K562 (cell line): ENCODE measurements around the gene CNOT4. TPM values are rescaled to one million over a fixed set of nuclear protein-coding genes. Genes with fewer than 3 reads are reported as not detected.
A peak's percentile ranks its signal among the peaks of the same experiment; 100 is the strongest.

Experiments
- ATAC-seq: fragments of 200-7000 bp; cut with Tn5 transposase; 3 replicates; pipeline ENCODE4 v1.9.1; 2020; ENCODE audit warnings: moderate library complexity
- BruUV-seq: library from RNA; stranded (reverse); fragments of 400-500 nt; replicated peaks from 2 replicates; lab custom pipeline; 2021; lab: Mats Ljungman, UMichigan
- CTCF ChIA-PET: fragments of 300-600 bp; formaldehyde crosslinking; extraction: SDS; loops from one replicate; lab custom pipeline; 2021; ENCODE audit warnings: low intra/inter-chr PET ratio; lab: Yijun Ruan, JAX
- POLR2A ChIA-PET: fragments of 300-600, 350-650 bp; sonication (Branson Sonifier 250); formaldehyde crosslinking; extraction: SDS; loops from one replicate; lab custom pipeline; 2021; ENCODE audit warnings: antibody characterized with exemption, inconsistent platforms; lab: Yijun Ruan, JAX
- DNase-seq, 4 experiments: peaks; one replicate each; pipeline versions ENCODE4 v3.0.0 to v3.0.0-alpha.2; 2011 to 2018; ENCODE audit warnings: low spot score in 3 of 4, mixed read lengths in 3 of 4; ENCODE audit errors: extremely low read depth in 1 of 4
- FAIRE-seq: peaks from 2 replicates; lab custom pipeline; 2011; peaks lifted over from hg19 to GRCh38; lab: Jason Lieb, UNC
- H2AFZ ChIP-seq: 2 replicates; pipeline ENCODE4 v1.6.0; 2011; ENCODE audit warnings: low read depth, low read length, control low read depth, inconsistent platforms
- H3K27ac ChIP-seq: fragments of 200-600 bp; 3 replicates; pipeline ENCODE4 v1.8.0; 2011; ENCODE audit warnings: low read depth, mild to moderate bottlenecking, control low read depth, inconsistent platforms, low read length, moderate library complexity, mixed read lengths; ENCODE audit errors: extremely low read depth
- H3K27me3 ChIP-seq, 2 experiments: fragments of 300-600 bp in 1 of 2; 2 replicates in 1 of 2; 3 replicates in 1 of 2; pipeline versions ENCODE4 v1.6.0 to v1.8.0; 2011; ENCODE audit warnings: inconsistent platforms in 2 of 2, low read length in 2 of 2, mild to moderate bottlenecking in 1 of 2, mixed read lengths in 1 of 2, moderate library complexity in 1 of 2; ENCODE audit not compliant: control insufficient read depth in 2 of 2, insufficient read depth in 2 of 2
- H3K36me3 ChIP-seq: fragments of 300-600 bp; 3 replicates; pipeline ENCODE4 v1.8.0; 2011; ENCODE audit warnings: mild to moderate bottlenecking, low read length, inconsistent platforms; ENCODE audit not compliant: control insufficient read depth, insufficient read depth
- H3K4me1 ChIP-seq, 2 experiments: fragments of 200-600 bp in 1 of 2; replicated peaks in 1 of 2; 2 replicates in 1 of 2; 3 replicates in 1 of 2; pipeline versions ENCODE4 v1.5.1 to v1.8.0; 2011; ENCODE audit warnings: inconsistent platforms in 2 of 2, low read length in 2 of 2, mild to moderate bottlenecking in 1 of 2, mixed read lengths in 1 of 2, moderate library complexity in 1 of 2; ENCODE audit not compliant: control insufficient read depth in 2 of 2, insufficient read depth in 2 of 2
- H3K4me2 ChIP-seq: 2 replicates; pipeline ENCODE4 v1.6.1; 2011; ENCODE audit warnings: low read length, control low read depth, inconsistent platforms, mixed read lengths; ENCODE audit not compliant: insufficient read depth
- H3K4me3 ChIP-seq: fragments of 200-600 bp; sonication (generic), shearing (Covaris generic); 2 replicates; pipeline ENCODE4 v1.5.1; 2016; ENCODE audit warnings: control low read depth, inconsistent platforms
- H3K79me2 ChIP-seq: fragments of 200-600 bp; 3 replicates; pipeline ENCODE4 v1.8.0; 2011; ENCODE audit warnings: low read length, inconsistent platforms; ENCODE audit not compliant: control insufficient read depth, insufficient read depth
- H3K9ac ChIP-seq, 2 experiments: 2 replicates each; pipeline versions ENCODE4 v1.6.0 to v1.6.1; 2011; ENCODE audit warnings: low read depth in 2 of 2, low read length in 2 of 2, control low read depth in 1 of 2, inconsistent platforms in 1 of 2, mild to moderate bottlenecking in 1 of 2, mixed read lengths in 1 of 2; ENCODE audit not compliant: insufficient read depth in 1 of 2
- H3K9me1 ChIP-seq: one replicate; pipeline ENCODE4 v1.6.0; 2011; ENCODE audit warnings: inconsistent platforms, mild to moderate bottlenecking, low read length, moderate library complexity; ENCODE audit not compliant: control insufficient read depth, insufficient read depth
- H3K9me3 ChIP-seq: replicated peaks from 2 replicates; pipeline ENCODE4 v1.5.1; 2011; ENCODE audit warnings: low read depth, low read length, inconsistent platforms; ENCODE audit not compliant: control insufficient read depth, insufficient read depth
- H4K20me1 ChIP-seq: replicated peaks from 2 replicates; pipeline ENCODE4 v1.6.1; 2011; ENCODE audit warnings: low read length, inconsistent platforms, mixed read lengths; ENCODE audit not compliant: control insufficient read depth, insufficient read depth
- EGR1 ChIP-seq: fragments of 450-650 bp; conservative IDR thresholded peaks from 2 replicates; pipeline ENCODE4 v1.6.1; 2017; ENCODE audit warnings: mild to moderate bottlenecking
- RHOXF2B ChIP-seq: fragments of 250-450 bp; sonication (Bioruptor Pico); conservative IDR thresholded peaks from 2 replicates; pipeline ENCODE4 v1.5.1; 2021
- TAF9B ChIP-seq: fragments of 450-650 bp; IDR thresholded peaks from 2 replicates; pipeline ENCODE4 v1.6.1; 2018; ENCODE audit warnings: mild to moderate bottlenecking; ENCODE audit not compliant: partially characterized antibody
- ZC3H11A ChIP-seq: IDR thresholded peaks from 2 replicates; pipeline ENCODE4 v1.6.1; 2012; ENCODE audit warnings: low read depth, low read length, improper control_type of control experiment
- ZNF280B ChIP-seq: fragments of 250-450 bp; sonication (Bioruptor Pico); IDR thresholded peaks from 2 replicates; pipeline ENCODE4 v1.5.1; 2021; ENCODE audit warnings: mild to moderate bottlenecking
- ZNF507 ChIP-seq: conservative IDR thresholded peaks from 2 replicates; pipeline ENCODE4 v1.6.1; 2017; ENCODE audit warnings: missing genetic modification characterization, missing compliant biosample characterization
- ZNF551 ChIP-seq: fragments of 250-450 bp; sonication (Bioruptor Pico); IDR thresholded peaks from 2 replicates; pipeline ENCODE4 v1.5.0; 2021; ENCODE audit warnings: mild to moderate bottlenecking, moderate library complexity
- WGBS: fragments of 100-300 bp; shearing (Covaris generic); methylation state at CpG from one replicate; pipeline ENCODE4 v1.1.6; 2016; ENCODE audit warnings: low coverage, mixed read lengths; ENCODE audit not compliant: insufficient coverage; ENCODE audit errors: missing lambda C conversion rate; 5-methylcytosine and 5-hydroxymethylcytosine counted together
- in situ Hi-C: fragments of 300-500 bp; cut with MboI; formaldehyde crosslinking; loops from 4 replicates; pipeline ENCODE4 v1.15.0; 2018; ENCODE audit warnings: inconsistent platforms, mixed read lengths
- intact Hi-C: fragments of 100-400 bp; cut with micrococcal nuclease; formaldehyde crosslinking; loops from 2 replicates; pipeline ENCODE4 v1.14.2; 2022
- polyA plus RNA-seq, 8 experiments: library from polyadenylated mRNA; depleted of rRNA in 4 of 8; stranded (reverse) in 5 of 8; unstranded in 3 of 8; fragments of >200 nt; fragmentation: Nextera tagmentation in 2 of 8; fragmentation: Illumina TruSeq in 1 of 8; extraction: Ambion mirVana in 2 of 8; extraction: Trizol in 1 of 8; gene quantifications; 2 replicates each; pipeline versions ENCODE4 v1.2.1 to v1.2.3, GENCODE V29; 2011 to 2014; ENCODE audit warnings: inconsistent platforms in 1 of 8, missing spikeins in 1 of 8
- total RNA-seq, 7 experiments: library from RNA; depleted of rRNA in 6 of 7; stranded (reverse); fragments of >200 nt in 6 of 7; fragmentation: Illumina TruSeq in 2 of 7; extraction: Trizol in 2 of 7; gene quantifications; 2 replicates each; pipeline versions ENCODE4 v1.2.1 to v1.2.3, GENCODE V29; 2011 to 2021; ENCODE audit warnings: low replicate concordance in 1 of 7

CNOT4 gene
- total and polyA plus RNA-seq, 9 of the 15 experiments (the other 6 are each of a cell fraction or from before 2014, with no cell fraction given), result 8.6 to 24.1 (median 15.4) TPM

GRCh38 chr7:135525426-135525825, 15.5 kb upstream of the CNOT4 start (continued):
- TF ChIP-seq ZNF551 (CRISPR knock-in tag) (no peak), ZC3H11A (no peak), ZNF280B (CRISPR knock-in tag) (no peak), RHOXF2B (CRISPR knock-in tag) (no peak), EGR1 (no peak)

- 71% methylated on average over 1 of the region's 1 CpG for WGBS
- H3K9me1 ChIP-seq, result no peaks in the 10 kb centered on the region
- peak; percentile 91 for TF ChIP-seq ZNF507 (tag)
- TF ChIP-seq TAF9B, result no peak
- intact Hi-C loops (no loop called here), in situ Hi-C loops (no loop called here)
- H3K79me2 ChIP-seq, result no peaks in the 10 kb centered on the region
- H3K4me3 ChIP-seq, result no peak overlapping the region
- H3K27me3 ChIP-seq, result peaks cover 5 to 6% of the 10 kb centered on the region in 2 experiments; a peak in 1 of 5 replicates
- no peak overlapping the region for H3K4me2 ChIP-seq
- no TSS peak for BruUV-seq
- H3K36me3 ChIP-seq, result no peaks in the 10 kb centered on the region
- DNase-seq (no peak), FAIRE-seq (no peak), ATAC-seq (no peak)
- POLR2A ChIA-PET, result interaction anchor here (0.5 to 3.2 kb wide), 5 partner anchors 10 to 601 kb away, joined by 3 to 9 read pairs (median 3); no protein-coding TSS in a partner anchor
- H3K4me1 ChIP-seq, result peaks cover 12% of the 10 kb centered on the region in 2 experiments; a peak in 4 of 5 replicates
- no peak overlapping the region for H3K27ac ChIP-seq
- H4K20me1 ChIP-seq, result no peaks in the 10 kb centered on the region
- no peaks in the 10 kb centered on the region for H3K9me3 ChIP-seq
- no peak overlapping the region for H2AFZ ChIP-seq
- H3K9ac ChIP-seq, result no peak overlapping the region
- CTCF ChIA-PET, result no interaction called here
These were observed 13.2 kb upstream of the CNOT4 start for GRCh38 chr7:135523146-135523545.
